Measurements from ENCODE around the gene PPP6R2.

The PPP6R2 gene

GRCh38 chr22:50483977-50484853 is 141.1 kb downstream of the PPP6R2 start:
- no peak for DNase-seq (ENCODE audit: low spot score)

DNA sequence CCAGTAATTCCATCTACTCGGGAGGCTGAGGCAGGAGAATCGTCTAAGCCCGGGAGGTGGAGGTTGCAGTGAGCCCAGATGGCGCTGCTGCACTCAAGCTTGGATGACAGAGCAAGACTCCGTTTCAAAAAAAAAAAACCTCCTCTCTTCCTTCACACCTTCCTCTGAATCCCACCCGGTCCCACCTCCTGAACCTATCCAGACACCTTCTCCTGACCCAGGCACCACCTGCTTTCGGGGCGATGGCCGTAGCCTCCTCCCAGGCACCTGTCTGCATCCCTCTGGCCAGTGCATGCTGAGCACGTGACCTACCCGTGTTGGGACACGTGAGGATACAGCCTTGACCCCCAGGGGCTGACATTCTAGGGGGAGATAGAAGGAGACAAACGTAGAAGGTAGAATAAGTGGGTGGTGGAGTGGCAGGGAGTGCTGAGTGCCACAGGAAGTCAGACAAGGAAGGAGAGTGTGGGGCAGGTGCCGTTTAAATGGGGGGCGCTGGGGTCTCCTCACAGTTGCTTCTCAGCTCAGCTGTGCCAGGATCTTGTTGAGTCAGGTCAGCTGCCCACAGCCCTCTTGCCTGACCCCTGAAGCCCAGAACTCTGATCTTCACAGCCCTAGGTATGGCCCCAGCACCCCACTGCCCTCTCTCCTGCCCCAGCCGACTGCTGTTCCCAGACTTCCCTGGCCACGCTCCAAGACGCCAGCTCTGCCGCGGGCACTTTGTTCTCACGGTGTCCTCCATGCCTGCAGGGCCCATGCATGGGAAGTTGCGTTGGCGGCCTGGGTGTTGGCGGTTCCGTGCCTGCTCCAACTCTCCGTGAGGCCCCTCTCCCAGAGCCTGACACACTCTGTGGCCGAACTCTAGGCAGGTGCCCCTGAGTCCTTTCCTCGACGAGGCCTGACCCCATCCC is 142.3 kb downstream of the PPP6R2 start:
- no peak for DNase-seq (ENCODE audit: low spot score)

GRCh38 chr22:50486561-50487289 is 143.6 kb downstream of the PPP6R2 start, which contains the start of gene MIOX:
TSS of gene MIOX (plus strand) at chr22:50486859. CDS start at chr22:50486898, 39 bp downstream.
- DNase-seq (ENCODE audit: low spot score) = no peak

DNA sequence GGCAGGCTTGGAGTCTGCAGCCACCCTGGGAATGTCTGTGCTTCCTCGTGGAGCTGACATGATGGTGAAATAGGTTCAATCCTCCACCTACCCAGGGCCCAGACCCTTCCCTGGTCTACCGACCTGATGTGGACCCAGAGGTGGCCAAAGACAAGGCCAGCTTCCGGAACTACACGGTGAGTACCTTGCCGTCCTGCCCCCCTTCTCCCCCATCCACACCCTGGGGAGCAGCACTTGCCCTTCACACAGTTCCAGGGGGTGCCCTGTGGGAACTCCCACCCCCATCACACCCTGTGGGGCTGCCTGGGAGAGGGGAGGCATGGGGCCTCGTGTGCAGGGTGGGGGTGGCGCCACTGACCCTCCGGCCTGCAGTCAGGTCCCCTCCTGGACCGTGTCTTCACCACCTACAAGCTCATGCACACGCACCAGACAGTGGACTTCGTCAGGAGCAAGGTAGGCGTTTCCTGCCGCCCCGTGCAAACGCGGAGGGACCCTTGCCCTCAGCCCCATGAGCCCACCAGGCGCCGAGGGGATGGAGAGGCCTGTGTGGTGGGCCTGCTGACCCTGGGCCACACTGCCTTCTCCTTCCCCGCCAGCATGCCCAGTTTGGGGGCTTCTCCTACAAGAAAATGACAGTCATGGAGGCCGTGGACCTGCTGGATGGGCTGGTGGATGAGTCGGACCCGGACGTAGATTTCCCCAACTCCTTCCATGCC is 144.3 kb downstream of the PPP6R2 start:
- DNase-seq (ENCODE audit: low spot score) = no peak

- DNase-seq (ENCODE audit: low spot score) = no peak
Measured at GRCh38 chr22:50488006-50488677, 145.0 kb downstream of the PPP6R2 start.

DNA sequence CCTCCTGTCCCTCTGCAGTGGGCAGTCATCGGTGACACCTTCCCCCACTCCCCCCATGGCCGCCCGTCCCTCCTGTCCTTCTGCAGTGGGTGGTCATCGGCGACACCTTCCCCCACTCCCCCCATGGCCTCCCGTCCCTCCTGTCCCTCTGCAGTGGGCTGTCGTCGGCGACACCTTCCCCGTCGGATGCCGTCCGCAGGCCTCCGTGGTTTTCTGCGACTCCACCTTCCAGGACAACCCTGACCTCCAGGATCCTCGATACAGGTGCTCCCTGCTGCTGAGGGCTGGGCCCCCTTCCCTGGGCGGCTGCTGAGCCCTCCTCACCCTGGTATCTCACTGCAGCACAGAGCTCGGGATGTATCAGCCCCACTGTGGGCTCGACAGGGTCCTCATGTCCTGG is 145.8 kb downstream of the PPP6R2 start:
- no peak for DNase-seq (ENCODE audit: low spot score)

GRCh38 chr22:50489363-50490243 is 146.5 kb downstream of the PPP6R2 start:
- DNase-seq (ENCODE audit: low spot score) = no peak

GRCh38 chr22:50490531-50491308 is 147.6 kb downstream of the PPP6R2 start:
- no peak for DNase-seq (ENCODE audit: low spot score)

All from germinal center (tissue), 1 donor.